Measurements from ENCODE around the gene TRAF3IP1. TPM values are rescaled to one million over a fixed set of nuclear protein-coding genes. Genes with fewer than 3 reads are reported as not detected.

Gene TRAF3IP1
- total and polyA plus RNA-seq, 2 donors (not counting 1 experiment from before 2014, with no cell fraction given), result 1.4 to 15.5 TPM

DNA sequence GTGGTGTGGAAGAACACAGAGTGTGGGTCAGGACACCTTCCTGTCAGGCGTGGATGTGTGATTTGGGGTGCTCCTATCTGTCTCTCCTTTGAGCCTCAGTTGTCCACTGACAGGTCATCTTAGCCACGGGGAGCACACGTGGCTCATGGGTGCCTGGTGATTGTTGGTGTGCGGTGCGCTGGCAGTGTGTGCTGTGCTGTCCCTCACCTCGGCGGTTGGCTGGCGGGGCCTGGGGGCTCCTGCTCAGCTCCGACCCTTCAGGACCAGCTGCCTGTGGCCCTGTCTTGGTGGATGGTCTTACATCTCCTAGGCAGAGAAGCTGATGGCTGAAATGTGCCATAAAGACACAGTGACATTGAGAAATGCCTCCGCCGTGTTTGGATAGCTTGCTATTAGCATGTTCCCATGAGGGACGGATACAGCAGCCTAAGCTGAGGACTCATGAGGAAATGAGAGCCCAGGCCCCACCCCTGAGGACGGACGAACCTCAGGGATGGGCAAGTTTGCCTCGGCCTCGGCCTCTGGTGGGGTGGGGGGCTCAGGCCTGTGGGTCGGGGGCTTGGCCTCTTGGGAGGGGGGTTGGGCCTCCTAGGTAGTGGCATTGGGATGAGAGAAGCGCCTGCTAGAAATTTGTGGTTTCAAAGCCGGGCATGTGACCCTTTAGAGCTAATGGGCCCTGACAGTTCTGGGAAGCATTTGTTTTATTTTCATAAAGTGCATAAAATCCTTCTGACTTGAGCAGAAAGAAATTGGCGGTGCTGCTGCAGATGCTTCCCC is 86.1 kb downstream of the TRAF3IP1 start:
- Histone ChIP-seq H4K20me1 (ENCODE audit: control insufficient read depth, insufficient read depth, low read length, poor library complexity, severe bottlenecking) (no peaks in the 10 kb centered on the region), H3K4me3 (ENCODE audit: control extremely low read depth in 1 of 5, extremely low read depth in 1 of 5, insufficient read depth in 1 of 5, low read depth in 2 of 5, low read length in 4 of 5) (no peak overlapping the region), H3K27ac (ENCODE audit: low read length in 2 of 2) (no peak overlapping the region), H3K9ac (ENCODE audit: low read length) (no peak overlapping the region), H3K9me3 (ENCODE audit: control extremely low read depth in 1 of 3, control insufficient read depth in 2 of 3, insufficient read depth in 1 of 3, low read length in 2 of 3) (no peaks in the 10 kb centered on the region), H3K4me1 (ENCODE audit: control insufficient read depth in 2 of 2, insufficient read depth in 2 of 2, low read length in 2 of 2) (no peaks in the 10 kb centered on the region), H2AFZ (ENCODE audit: insufficient read depth, low read depth, low read length, poor library complexity, severe bottlenecking) (no peak overlapping the region), H3K79me2 (ENCODE audit: control insufficient read depth, insufficient read depth, low read length) (no peaks in the 10 kb centered on the region), H3K36me3 (replicated peaks in 1 of 2; ENCODE audit: control extremely low read depth in 1 of 2, control insufficient read depth in 1 of 2, extremely low read depth in 1 of 2, insufficient read depth in 2 of 2, low read length in 1 of 2) (peaks cover 0 to 3% of the 10 kb centered on the region in 2 experiments), H3K4me2 (replicated peaks; ENCODE audit: low read depth, low read length, poor library complexity, severe bottlenecking) (no peak overlapping the region), H3K27me3 (replicated peaks in 1 of 4; ENCODE audit: control extremely low read depth in 1 of 4, control insufficient read depth in 3 of 4, insufficient read depth in 4 of 4, low read length in 3 of 4) (no peaks in the 10 kb centered on the region)
- Mint-ChIP-seq H3K27ac (no peak overlapping the region), H3K9me3 (ENCODE audit: insufficient read depth) (no peaks in the 10 kb centered on the region), H3K4me1 (no peaks in the 10 kb centered on the region), H3K4me3 (no peak overlapping the region), H3K27me3 (no peaks in the 10 kb centered on the region)
- DNase-seq, result no peak
- ChIA-PET CTCF (no interaction called here), POLR2A (no interaction called here)
- no peak for ATAC-seq (ENCODE audit: low read depth)
- TF ChIP-seq EZH2 (IDR thresholded peaks at IDR 0.05; ENCODE audit: borderline replicate concordance, insufficient read depth, low read depth, low read length, poor library complexity, severe bottlenecking) (no peak), CTCF (IDR thresholded peaks at IDR 0.05) (no peak)
- intact Hi-C loops (cut with micrococcal nuclease), result no loop called here
- 94% methylated on average over 17 of the region's 20 CpGs for WGBS (ENCODE audit: insufficient coverage)

- POLR2A ChIA-PET, result no interaction called here
- no peak overlapping the region for H2AFZ ChIP-seq (ENCODE audit: insufficient read depth, low read depth, low read length, poor library complexity, severe bottlenecking)
- intact Hi-C loops (cut with micrococcal nuclease), result no loop called here
- no peak overlapping the region for H3K4me2 ChIP-seq (replicated peaks; ENCODE audit: low read depth, low read length, poor library complexity, severe bottlenecking)
- ATAC-seq (ENCODE audit: low read depth), result no peak
- H3K79me2 ChIP-seq (ENCODE audit: control insufficient read depth, insufficient read depth, low read length), result no peaks in the 10 kb centered on the region
- CTCF ChIA-PET, result no interaction called here
- H3K9ac ChIP-seq (ENCODE audit: low read length), result no peak overlapping the region
- no peak for DNase-seq
- Mint-ChIP-seq H3K4me1 (no peaks in the 10 kb centered on the region), H3K27ac (no peak overlapping the region), H3K4me3 (no peak overlapping the region), H3K27me3 (no peaks in the 10 kb centered on the region), H3K9me3 (ENCODE audit: insufficient read depth) (no peaks in the 10 kb centered on the region)
- H3K27me3 ChIP-seq (replicated peaks in 1 of 4; ENCODE audit: control extremely low read depth in 1 of 4, control insufficient read depth in 3 of 4, insufficient read depth in 4 of 4, low read length in 3 of 4), result no peaks in the 10 kb centered on the region
- no peaks in the 10 kb centered on the region for H3K36me3 ChIP-seq (replicated peaks in 1 of 2; ENCODE audit: control extremely low read depth in 1 of 2, control insufficient read depth in 1 of 2, extremely low read depth in 1 of 2, insufficient read depth in 2 of 2, low read length in 1 of 2)
- no peak for TF ChIP-seq EZH2 (IDR thresholded peaks at IDR 0.05; ENCODE audit: borderline replicate concordance, insufficient read depth, low read depth, low read length, poor library complexity, severe bottlenecking)
- no peak for TF ChIP-seq CTCF (IDR thresholded peaks at IDR 0.05)
- no peaks in the 10 kb centered on the region for H3K9me3 ChIP-seq (ENCODE audit: control extremely low read depth in 1 of 3, control insufficient read depth in 2 of 3, insufficient read depth in 1 of 3, low read length in 2 of 3)
- 88% methylated on average over 6 of the region's 8 CpGs for WGBS (ENCODE audit: insufficient coverage)
- H3K4me3 ChIP-seq (ENCODE audit: control extremely low read depth in 1 of 5, extremely low read depth in 1 of 5, insufficient read depth in 1 of 5, low read depth in 2 of 5, low read length in 4 of 5), result no peak overlapping the region
- H4K20me1 ChIP-seq (ENCODE audit: control insufficient read depth, insufficient read depth, low read length, poor library complexity, severe bottlenecking), result no peaks in the 10 kb centered on the region
- H3K4me1 ChIP-seq (ENCODE audit: control insufficient read depth in 2 of 2, insufficient read depth in 2 of 2, low read length in 2 of 2), result no peaks in the 10 kb centered on the region
- H3K27ac ChIP-seq (ENCODE audit: low read length in 2 of 2), result no peak overlapping the region
These were observed 86.6 kb downstream of the TRAF3IP1 start for GRCh38 chr2:238406998-238407285.

Measured in B cell (primary cell).